ENCODE results near the gene ST8SIA6.

Gene ST8SIA6

DNA sequence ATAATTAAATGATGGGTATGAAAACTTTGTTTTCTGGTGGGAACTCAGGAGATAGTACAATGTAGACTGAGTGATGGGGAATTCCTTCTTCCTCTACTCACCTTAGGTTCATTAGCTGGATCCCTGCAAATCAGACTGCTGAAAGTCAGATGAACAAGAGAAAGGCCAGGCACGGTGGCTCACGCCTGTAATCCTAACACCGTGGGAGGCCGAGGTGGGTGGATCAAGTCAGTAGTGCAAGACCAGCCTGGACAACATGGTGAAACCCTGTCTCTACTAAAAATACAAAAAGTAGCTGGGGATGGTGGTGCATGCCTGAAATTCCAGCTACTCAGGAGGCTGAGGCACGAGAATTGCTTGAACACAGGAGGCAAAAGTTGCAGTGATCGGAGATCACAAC, 28.7 kb upstream of the ST8SIA6 start:
- no peak overlapping the region for H3K9ac ChIP-seq (ENCODE audit: low read length)
- no peak overlapping the region for H2AFZ ChIP-seq (ENCODE audit: low read depth, low read length, severe bottlenecking)
- no peaks in the 10 kb centered on the region for H3K36me3 ChIP-seq (ENCODE audit: low read length)
- H3F3A ChIP-seq (ENCODE audit: insufficient read depth): no peaks in the 10 kb centered on the region
- H3K27me3 ChIP-seq (ENCODE audit: low read length): no peaks in the 10 kb centered on the region
- H3K9me2 ChIP-seq (replicated peaks; ENCODE audit: insufficient read depth, low read length): no peaks in the 10 kb centered on the region
- no peak overlapping the region for H3K4me2 ChIP-seq (ENCODE audit: low read depth, low read length, poor library complexity, severe bottlenecking)
- H4K20me1 ChIP-seq (ENCODE audit: low read depth, low read length): no peaks in the 10 kb centered on the region
- no peak overlapping the region for H3K27ac ChIP-seq (ENCODE audit: low read depth, low read length)
- H3K79me2 ChIP-seq (ENCODE audit: insufficient read depth, low read length): no peaks in the 10 kb centered on the region
- no peaks in the 10 kb centered on the region for H3K9me3 ChIP-seq (ENCODE audit: insufficient read depth, low read length)
- TF ChIP-seq, protein P1, sequence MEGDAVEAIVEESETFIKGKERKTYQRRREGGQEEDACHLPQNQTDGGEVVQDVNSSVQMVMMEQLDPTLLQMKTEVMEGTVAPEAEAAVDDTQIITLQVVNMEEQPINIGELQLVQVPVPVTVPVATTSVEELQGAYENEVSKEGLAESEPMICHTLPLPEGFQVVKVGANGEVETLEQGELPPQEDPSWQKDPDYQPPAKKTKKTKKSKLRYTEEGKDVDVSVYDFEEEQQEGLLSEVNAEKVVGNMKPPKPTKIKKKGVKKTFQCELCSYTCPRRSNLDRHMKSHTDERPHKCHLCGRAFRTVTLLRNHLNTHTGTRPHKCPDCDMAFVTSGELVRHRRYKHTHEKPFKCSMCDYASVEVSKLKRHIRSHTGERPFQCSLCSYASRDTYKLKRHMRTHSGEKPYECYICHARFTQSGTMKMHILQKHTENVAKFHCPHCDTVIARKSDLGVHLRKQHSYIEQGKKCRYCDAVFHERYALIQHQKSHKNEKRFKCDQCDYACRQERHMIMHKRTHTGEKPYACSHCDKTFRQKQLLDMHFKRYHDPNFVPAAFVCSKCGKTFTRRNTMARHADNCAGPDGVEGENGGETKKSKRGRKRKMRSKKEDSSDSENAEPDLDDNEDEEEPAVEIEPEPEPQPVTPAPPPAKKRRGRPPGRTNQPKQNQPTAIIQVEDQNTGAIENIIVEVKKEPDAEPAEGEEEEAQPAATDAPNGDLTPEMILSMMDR (IDR thresholded peaks at IDR 0.05; ENCODE audit: insufficient read depth, low read length, poor library complexity, severe bottlenecking): no peak
- TF ChIP-seq EZH2phosphoT487 (conservative IDR thresholded peaks at IDR 0.05; ENCODE audit: low read length): no peak
- H3K4me3 ChIP-seq (ENCODE audit: insufficient read depth, low read length, poor library complexity, severe bottlenecking): no peak overlapping the region

DNA sequence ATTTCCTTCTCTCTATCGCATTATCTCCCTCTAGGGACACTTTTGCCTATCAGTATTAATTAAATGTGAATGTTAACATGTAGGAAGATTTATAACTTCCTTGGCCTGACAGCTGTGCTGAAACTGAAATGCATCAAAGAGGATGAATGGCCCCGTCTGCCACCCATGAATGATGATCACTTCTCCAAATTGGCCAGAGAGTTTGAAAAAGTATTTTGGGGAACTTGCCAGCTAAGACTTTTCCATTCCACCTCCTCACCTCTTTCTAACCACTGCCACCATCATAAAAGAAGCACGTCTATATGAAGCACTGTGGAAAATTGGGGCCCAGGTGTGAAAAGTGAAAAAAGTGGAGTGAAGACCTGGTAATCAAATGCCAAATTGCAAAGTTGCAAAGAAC, 25.4 kb upstream of the ST8SIA6 start:
- H3K27ac ChIP-seq (ENCODE audit: low read depth, low read length): no peak overlapping the region
- no peaks in the 10 kb centered on the region for H3K9me3 ChIP-seq (ENCODE audit: insufficient read depth, low read length)
- no peak for TF ChIP-seq EZH2phosphoT487 (conservative IDR thresholded peaks at IDR 0.05; ENCODE audit: low read length)
- TF ChIP-seq, protein P1 (IDR thresholded peaks at IDR 0.05; ENCODE audit: insufficient read depth, low read length, poor library complexity, severe bottlenecking): no peak
- H3K9ac ChIP-seq (ENCODE audit: low read length): no peak overlapping the region
- H3K4me3 ChIP-seq (ENCODE audit: insufficient read depth, low read length, poor library complexity, severe bottlenecking): no peak overlapping the region
- H4K20me1 ChIP-seq (ENCODE audit: low read depth, low read length): no peaks in the 10 kb centered on the region
- H3K27me3 ChIP-seq (ENCODE audit: low read length): no peaks in the 10 kb centered on the region
- no peaks in the 10 kb centered on the region for H3F3A ChIP-seq (ENCODE audit: insufficient read depth)
- no peaks in the 10 kb centered on the region for H3K79me2 ChIP-seq (ENCODE audit: insufficient read depth, low read length)
- no peak overlapping the region for H2AFZ ChIP-seq (ENCODE audit: low read depth, low read length, severe bottlenecking)
- H3K9me2 ChIP-seq (replicated peaks; ENCODE audit: insufficient read depth, low read length): no peaks in the 10 kb centered on the region
- no peaks in the 10 kb centered on the region for H3K36me3 ChIP-seq (ENCODE audit: low read length)
- no peak overlapping the region for H3K4me2 ChIP-seq (ENCODE audit: low read depth, low read length, poor library complexity, severe bottlenecking)

DNA sequence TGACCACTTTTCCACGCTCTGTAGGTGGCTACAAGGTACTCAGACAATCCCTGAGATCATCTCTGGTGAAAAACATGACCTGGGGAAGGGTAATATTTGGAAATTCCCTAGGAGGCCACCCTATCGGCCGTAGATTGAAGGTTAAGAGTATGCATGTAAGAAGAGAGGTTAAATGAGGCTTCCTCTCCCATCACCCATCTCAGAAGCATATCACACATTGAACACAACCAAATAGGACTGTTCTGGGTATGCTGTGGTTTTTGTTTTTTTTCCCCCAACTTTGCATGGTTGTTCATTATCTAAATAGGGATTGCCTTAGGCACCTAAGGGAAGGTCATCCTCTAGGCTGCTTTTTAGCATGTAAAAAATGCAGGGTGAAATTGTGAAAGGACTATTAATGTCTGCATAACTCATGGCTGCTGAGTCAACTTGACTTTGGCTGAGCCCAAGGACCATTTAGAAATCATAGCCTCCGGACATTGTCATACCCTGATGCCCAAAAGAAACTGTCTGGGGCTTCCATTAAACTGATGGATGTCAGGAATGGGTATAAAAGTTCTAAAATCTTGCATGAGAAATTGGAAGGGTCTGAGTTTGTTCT, 24.7 kb upstream of the ST8SIA6 start:
- H3F3A ChIP-seq (ENCODE audit: insufficient read depth): no peaks in the 10 kb centered on the region
- no peaks in the 10 kb centered on the region for H3K36me3 ChIP-seq (ENCODE audit: low read length)
- no peaks in the 10 kb centered on the region for H3K79me2 ChIP-seq (ENCODE audit: insufficient read depth, low read length)
- no peak overlapping the region for H2AFZ ChIP-seq (ENCODE audit: low read depth, low read length, severe bottlenecking)
- no peaks in the 10 kb centered on the region for H3K9me2 ChIP-seq (replicated peaks; ENCODE audit: insufficient read depth, low read length)
- no peaks in the 10 kb centered on the region for H4K20me1 ChIP-seq (ENCODE audit: low read depth, low read length)
- no peak for TF ChIP-seq EZH2phosphoT487 (conservative IDR thresholded peaks at IDR 0.05; ENCODE audit: low read length)
- no peak overlapping the region for H3K4me2 ChIP-seq (ENCODE audit: low read depth, low read length, poor library complexity, severe bottlenecking)
- H3K4me3 ChIP-seq (ENCODE audit: insufficient read depth, low read length, poor library complexity, severe bottlenecking): no peak overlapping the region
- no peaks in the 10 kb centered on the region for H3K9me3 ChIP-seq (ENCODE audit: insufficient read depth, low read length)
- no peak overlapping the region for H3K27ac ChIP-seq (ENCODE audit: low read depth, low read length)
- H3K27me3 ChIP-seq (ENCODE audit: low read length): no peaks in the 10 kb centered on the region
- no peak overlapping the region for H3K9ac ChIP-seq (ENCODE audit: low read length)

DNA sequence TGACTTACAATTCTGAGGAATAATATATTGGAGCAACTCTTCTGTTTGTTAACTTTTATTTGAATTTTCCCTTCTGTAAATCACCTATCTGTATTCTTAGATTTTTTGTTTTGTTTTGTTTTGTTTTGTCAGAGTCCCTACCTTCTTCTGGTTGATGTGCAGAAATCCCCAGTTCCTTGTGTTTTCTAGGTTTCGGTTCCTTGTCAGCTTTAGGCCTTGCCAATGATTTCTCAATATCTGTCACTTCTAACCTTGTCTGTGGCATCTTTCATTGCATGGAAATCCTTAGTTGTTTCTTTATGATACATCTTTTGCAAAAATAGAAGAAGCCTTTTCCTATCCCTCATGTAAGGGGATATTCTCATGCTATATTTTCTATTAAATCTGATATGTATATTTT, 21.7 kb upstream of the ST8SIA6 start:
- no peaks in the 10 kb centered on the region for H3F3A ChIP-seq (ENCODE audit: insufficient read depth)
- no peaks in the 10 kb centered on the region for H3K79me2 ChIP-seq (ENCODE audit: insufficient read depth, low read length)
- H3K9me2 ChIP-seq (replicated peaks; ENCODE audit: insufficient read depth, low read length): no peaks in the 10 kb centered on the region
- TF ChIP-seq, protein P1 (IDR thresholded peaks at IDR 0.05; ENCODE audit: insufficient read depth, low read length, poor library complexity, severe bottlenecking): no peak
- TF ChIP-seq EZH2phosphoT487 (conservative IDR thresholded peaks at IDR 0.05; ENCODE audit: low read length): no peak
- H4K20me1 ChIP-seq (ENCODE audit: low read depth, low read length): no peaks in the 10 kb centered on the region
- no peaks in the 10 kb centered on the region for H3K27me3 ChIP-seq (ENCODE audit: low read length)
- H3K9ac ChIP-seq (ENCODE audit: low read length): no peak overlapping the region
- no peak overlapping the region for H3K27ac ChIP-seq (ENCODE audit: low read depth, low read length)
- H3K4me2 ChIP-seq (ENCODE audit: low read depth, low read length, poor library complexity, severe bottlenecking): no peak overlapping the region
- no peak overlapping the region for H3K4me3 ChIP-seq (ENCODE audit: insufficient read depth, low read length, poor library complexity, severe bottlenecking)
- H2AFZ ChIP-seq (ENCODE audit: low read depth, low read length, severe bottlenecking): no peak overlapping the region
- no peaks in the 10 kb centered on the region for H3K9me3 ChIP-seq (ENCODE audit: insufficient read depth, low read length)
- H3K36me3 ChIP-seq (ENCODE audit: low read length): no peaks in the 10 kb centered on the region

Measured in SU-DHL-6 (cell line).